ENCODE data around the gene CTTN. TPM values are rescaled to one million over a fixed set of nuclear protein-coding genes. Genes with fewer than 3 reads are reported as not detected.

Gene CTTN
- total and polyA plus RNA-seq, 10 of the 15 experiments (the other 5 are each of a cell fraction or from before 2014, with no cell fraction given) = 1.1 to 37.8 (median 11.8) TPM

- TF ChIP-seq POLR2AphosphoS5 (IDR thresholded peaks at IDR 0.05; ENCODE audit: low read length) (peak; percentile 29; the same call in 1 of the 2 replicates), NFXL1 (IDR thresholded peaks at IDR 0.05; ENCODE audit: borderline replicate concordance) (no peak), USF2 (IDR thresholded peaks at IDR 0.05; ENCODE audit: borderline replicate concordance, low read depth, low read length) (no peak), CEBPB (IDR thresholded peaks at IDR 0.05; ENCODE audit: borderline replicate concordance in 1 of 2, low read depth in 2 of 2, low read length in 2 of 2) (no peak; a peak in 1 of 4 replicates), SKIL (IDR thresholded peaks at IDR 0.05; ENCODE audit: low read depth, poor library complexity, severe bottlenecking) (peak; percentile 71), SUPT20H (IDR thresholded peaks at IDR 0.05; ENCODE audit: borderline replicate concordance, control insufficient read depth, low read depth, low read length) (no peak), BMI1 (IDR thresholded peaks at IDR 0.05; ENCODE audit: borderline replicate concordance) (no peak), ZSCAN29 (IDR thresholded peaks at IDR 0.05) (no peak), YY1 (IDR thresholded peaks at IDR 0.05; ENCODE audit: low read depth, low read length) (no peak), RELB (IDR thresholded peaks at IDR 0.05; ENCODE audit: low read depth) (no peak), EGR1 (IDR thresholded peaks at IDR 0.05; ENCODE audit: borderline replicate concordance in 1 of 2, low read depth in 2 of 2, low read length in 2 of 2) (peak in 1 of 2 experiments; percentile 49; a peak in 2 of 3 replicates), SMC3 (IDR thresholded peaks at IDR 0.05; ENCODE audit: borderline replicate concordance, low read length) (no peak), KDM1A (IDR thresholded peaks at IDR 0.05; ENCODE audit: borderline replicate concordance) (no peak), BCLAF1 (IDR thresholded peaks at IDR 0.05) (no peak), SREBF2 (IDR thresholded peaks at IDR 0.05; ENCODE audit: low read length) (no peak), SIN3A (IDR thresholded peaks at IDR 0.05; ENCODE audit: low read depth, low read length) (no peak), MYC (IDR thresholded peaks at IDR 0.05; ENCODE audit: insufficient read depth, insufficient read length, insufficient replicate concordance, low read length, severe bottlenecking) (no peak), NR2C2 (IDR thresholded peaks at IDR 0.05; ENCODE audit: borderline replicate concordance, control insufficient read depth, insufficient read length, low read depth) (no peak), NFIC (IDR thresholded peaks at IDR 0.05; ENCODE audit: low read depth, low read length) (peak; percentile 66; the same call in 1 of the 2 replicates)
Measured at GRCh38 chr11:70423523-70424505, 25.5 kb downstream of the CTTN start (continued).
